NCI-H1436 (cell line): ENCODE data around the gene SUSD6.
A peak's percentile ranks its signal among the peaks of the same experiment; 100 is the strongest.
"Not testable (repeated sequence)": the region's sequence is repeated elsewhere in the genome, so short reads cannot be mapped to it uniquely, and the experiment has no call there.

Experiments
- DNase-seq: peaks from one replicate; lab custom pipeline; 2025; lab: John Stamatoyannopoulos, UW

Gene SUSD6

GRCh38 chr14:69593018-69593677 lies 18.2 kb upstream of the SUSD6 start:
- DNase-seq, result no peak

- no peak for DNase-seq
Observed at GRCh38 chr14:69594846-69595245, 16.6 kb upstream of the SUSD6 start.

GRCh38 chr14:69595336-69595735 lies 16.1 kb upstream of the SUSD6 start:
- no peak for DNase-seq

GRCh38 chr14:69599431-69599830 lies 12.0 kb upstream of the SUSD6 start:
- not testable (repeated sequence) for DNase-seq

- no peak for DNase-seq
Observed at GRCh38 chr14:69600304-69600891, 11.0 kb upstream of the SUSD6 start.

GRCh38 chr14:69605738-69606137 lies 5.7 kb upstream of the SUSD6 start:
- no peak for DNase-seq

- no peak for DNase-seq
Observed at GRCh38 chr14:69606258-69607184, 4.9 kb upstream of the SUSD6 start.

- no peak for DNase-seq
Observed at GRCh38 chr14:69610020-69610873, 1.1 kb upstream of the SUSD6 start.

GRCh38 chr14:69610874-69611171 lies 573 bp upstream of the SUSD6 start:
- peak; percentile 63 for DNase-seq

GRCh38 chr14:69612014-69612782 lies 802 bp downstream of the SUSD6 start:
- DNase-seq, result no peak

GRCh38 chr14:69612783-69613130 lies 1.4 kb downstream of the SUSD6 start:
- DNase-seq, result no peak

- no peak for DNase-seq
Observed at GRCh38 chr14:69613312-69614073, 2.1 kb downstream of the SUSD6 start.

GRCh38 chr14:69614592-69614991 lies 3.2 kb downstream of the SUSD6 start:
- no peak for DNase-seq

- DNase-seq, result no peak
Observed at GRCh38 chr14:69615121-69615495, 3.7 kb downstream of the SUSD6 start.

- no peak for DNase-seq
Observed at GRCh38 chr14:69615496-69616407, 4.4 kb downstream of the SUSD6 start.

GRCh38 chr14:69616408-69616773 lies 5.0 kb downstream of the SUSD6 start:
- no peak for DNase-seq

- DNase-seq, result no peak
Observed at GRCh38 chr14:69617796-69618195, 6.4 kb downstream of the SUSD6 start.

- DNase-seq, result no peak
Observed at GRCh38 chr14:69619012-69619411, 7.6 kb downstream of the SUSD6 start.

GRCh38 chr14:69620211-69620611 lies 8.8 kb downstream of the SUSD6 start:
- no peak for DNase-seq

GRCh38 chr14:69620981-69621380 lies 9.6 kb downstream of the SUSD6 start:
- DNase-seq, result no peak
